Fibroblast of lung (primary cell): Measurements from ENCODE around the gene ADSS2.

Experiments used
- CTCF ChIP-seq, 2 donors: IDR thresholded peaks in 1 of 2; conservative IDR thresholded peaks in 1 of 2; 1 replicate in 1 of 2; 2 replicates in 1 of 2; pipeline ENCODE4 v1.5.1; 2011 to 2012; ENCODE audit warnings: low read length in 2 of 2, control low read depth in 1 of 2, inconsistent platforms in 1 of 2, low read depth in 1 of 2, mild to moderate bottlenecking in 1 of 2
- EZH2 ChIP-seq: IDR thresholded peaks from 2 replicates; pipeline ENCODE4 v1.5.1; 2012; ENCODE audit warnings: low read length, control low read depth, mild to moderate bottlenecking; ENCODE audit errors: missing control alignments

- TF ChIP-seq CTCF (conservative IDR thresholded peaks at IDR 0.05 in 1 of 2, IDR thresholded peaks at IDR 0.05 in 1 of 2; ENCODE audit: low read depth in 1 of 2, low read length in 2 of 2): no peak
- no peak for TF ChIP-seq EZH2
These were observed 29.5 kb downstream of the ADSS2 start for GRCh38 chr1:244422174-244422573.
